Measurements from ENCODE around the gene SLC39A11. TPM values are rescaled to one million over a fixed set of nuclear protein-coding genes. Genes with fewer than 3 reads are reported as not detected.

The SLC39A11 gene
- total RNA-seq, 1 experiment from 2014 or later = 46.4 TPM

DNA sequence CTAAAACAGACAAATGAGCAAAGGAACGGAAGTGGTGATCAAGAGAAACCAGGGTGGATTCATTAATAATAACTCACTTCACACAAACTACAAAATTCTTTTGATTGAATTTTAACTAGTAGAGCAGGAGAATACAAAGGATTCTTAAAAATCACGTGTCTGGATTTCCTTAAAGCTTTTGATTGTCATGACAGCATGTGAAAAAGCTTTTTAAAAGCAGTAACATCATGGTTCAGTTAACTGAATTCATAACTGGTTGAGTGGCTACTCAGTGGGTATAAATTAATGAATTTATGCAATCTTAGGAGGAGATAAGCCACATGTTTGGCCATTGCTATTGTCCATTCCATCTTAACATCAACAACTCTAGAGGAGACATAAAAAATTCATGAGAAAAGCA is 333.2 kb downstream of the SLC39A11 start:
- Histone ChIP-seq H3K9me3 (ENCODE audit: control insufficient read depth in 1 of 2, insufficient read depth in 1 of 2, low read depth in 1 of 2, low read length in 2 of 2) (peaks cover 0 to 5% of the 10 kb centered on the region in 2 experiments; a peak in 1 of 4 replicates), H3K4me2 (ENCODE audit: low read length) (no peak overlapping the region), H3K4me3 (replicated peaks in 1 of 2; ENCODE audit: low read depth in 1 of 2, low read length in 2 of 2) (no peak overlapping the region), H3K27me3 (ENCODE audit: insufficient read depth, low read length) (no peaks in the 10 kb centered on the region), H3K27ac (ENCODE audit: low read depth, low read length) (no peak overlapping the region), H3K4me1 (ENCODE audit: control insufficient read depth in 1 of 2, insufficient read depth in 2 of 2, low read length in 2 of 2) (no peaks in the 10 kb centered on the region), H4K20me1 (ENCODE audit: insufficient read depth) (no peaks in the 10 kb centered on the region), H3K36me3 (ENCODE audit: control insufficient read depth in 1 of 2, insufficient read depth in 2 of 2, low read length in 2 of 2) (no peaks in the 10 kb centered on the region), H3K79me2 (ENCODE audit: insufficient read depth, low read length) (no peaks in the 10 kb centered on the region), H3K9me2 (ENCODE audit: insufficient read depth) (no peaks in the 10 kb centered on the region), H3K9ac (ENCODE audit: low read length) (no peak overlapping the region), H2AFZ (ENCODE audit: low read depth, low read length, poor library complexity, severe bottlenecking) (no peak overlapping the region)
- intact Hi-C loops (cut with micrococcal nuclease) = no loop called here
- ChIA-PET POLR2A (no interaction called here), RAD21 (ENCODE audit: low non-redundant PET in 1 of 2, low total read pairs in 2 of 2, uncharacterized antibody in 2 of 2, unreplicated experiment in 2 of 2) (no interaction called here), CTCF (no interaction called here)
- TF ChIP-seq ELF1 (IDR thresholded peaks at IDR 0.05; ENCODE audit: borderline replicate concordance, low read depth) = no peak
- no peak for TF ChIP-seq POLR2AphosphoS5 (IDR thresholded peaks at IDR 0.05; ENCODE audit: low read depth, low read length)
- TF ChIP-seq, protein P1, sequence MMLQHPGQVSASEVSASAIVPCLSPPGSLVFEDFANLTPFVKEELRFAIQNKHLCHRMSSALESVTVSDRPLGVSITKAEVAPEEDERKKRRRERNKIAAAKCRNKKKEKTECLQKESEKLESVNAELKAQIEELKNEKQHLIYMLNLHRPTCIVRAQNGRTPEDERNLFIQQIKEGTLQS (IDR thresholded peaks at IDR 0.05) = no peak
- no peak for TF ChIP-seq POLR2A (IDR thresholded peaks at IDR 0.05; ENCODE audit: borderline replicate concordance, extremely low read depth, insufficient read depth, insufficient read length)
- TF ChIP-seq SIN3A (IDR thresholded peaks at IDR 0.05; ENCODE audit: low read depth) = no peak
- TF ChIP-seq SRF (IDR thresholded peaks at IDR 0.05; ENCODE audit: low read depth) = no peak
- TF ChIP-seq CBX3 (IDR thresholded peaks at IDR 0.05; ENCODE audit: low read depth) = no peak
- TF ChIP-seq, protein P2, sequence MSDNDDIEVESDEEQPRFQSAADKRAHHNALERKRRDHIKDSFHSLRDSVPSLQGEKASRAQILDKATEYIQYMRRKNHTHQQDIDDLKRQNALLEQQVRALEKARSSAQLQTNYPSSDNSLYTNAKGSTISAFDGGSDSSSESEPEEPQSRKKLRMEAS (IDR thresholded peaks at IDR 0.05) = no peak
- no peak for TF ChIP-seq ZFX (IDR thresholded peaks at IDR 0.05)
- TF ChIP-seq EGR1 (IDR thresholded peaks at IDR 0.05; ENCODE audit: low read depth) = no peak
- TF ChIP-seq CEBPB (IDR thresholded peaks at IDR 0.05; ENCODE audit: low read depth) = no peak
- no peak for TF ChIP-seq SP1 (IDR thresholded peaks at IDR 0.05; ENCODE audit: low read depth)
- no TSS peak for BruUV-seq (replicated peaks)
- DNase-seq (ENCODE audit: low read depth, low spot score) = no peak
- ATAC-seq = no peak

DNA sequence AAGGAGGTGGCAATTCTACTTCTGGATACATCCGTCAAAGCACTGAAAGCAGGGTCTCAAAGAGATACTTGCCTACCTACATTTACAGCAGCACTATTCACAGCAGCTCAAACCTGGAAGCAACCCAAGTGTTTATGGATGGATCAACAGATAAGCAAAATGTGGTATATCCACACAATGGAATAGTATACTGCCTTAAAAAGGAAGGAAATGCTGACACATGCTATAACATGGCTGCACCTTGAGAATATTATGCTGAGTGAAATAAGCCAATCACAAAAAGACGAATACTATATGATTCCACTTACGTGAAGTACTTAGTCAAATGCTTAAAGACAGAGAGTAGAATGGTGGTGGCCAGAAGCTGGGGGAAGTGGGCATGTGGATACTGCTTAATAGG is 336.2 kb downstream of the SLC39A11 start:
- no peaks in the 10 kb centered on the region for H3K79me2 ChIP-seq (ENCODE audit: insufficient read depth, low read length)
- DNase-seq (ENCODE audit: low read depth, low spot score) (no peak), ATAC-seq (no peak)
- H3K36me3 ChIP-seq (ENCODE audit: control insufficient read depth in 1 of 2, insufficient read depth in 2 of 2, low read length in 2 of 2) = no peaks in the 10 kb centered on the region
- H4K20me1 ChIP-seq (ENCODE audit: insufficient read depth) = no peaks in the 10 kb centered on the region
- no peaks in the 10 kb centered on the region for H3K9me2 ChIP-seq (ENCODE audit: insufficient read depth)
- H3K4me2 ChIP-seq (ENCODE audit: low read length) = no peak overlapping the region
- no peak overlapping the region for H3K9ac ChIP-seq (ENCODE audit: low read length)
- ChIA-PET CTCF (no interaction called here), POLR2A (no interaction called here), RAD21 (ENCODE audit: low non-redundant PET in 1 of 2, low total read pairs in 2 of 2, uncharacterized antibody in 2 of 2, unreplicated experiment in 2 of 2) (no interaction called here)
- BruUV-seq (replicated peaks) = no TSS peak
- H3K4me3 ChIP-seq (replicated peaks in 1 of 2; ENCODE audit: low read depth in 1 of 2, low read length in 2 of 2) = no peak overlapping the region
- H3K4me1 ChIP-seq (ENCODE audit: control insufficient read depth in 1 of 2, insufficient read depth in 2 of 2, low read length in 2 of 2) = no peaks in the 10 kb centered on the region
- no peaks in the 10 kb centered on the region for H3K27me3 ChIP-seq (ENCODE audit: insufficient read depth, low read length)
- no peak overlapping the region for H2AFZ ChIP-seq (ENCODE audit: low read depth, low read length, poor library complexity, severe bottlenecking)
- peaks cover 0 to 5% of the 10 kb centered on the region in 2 experiments; a peak in 1 of 4 replicates for H3K9me3 ChIP-seq (ENCODE audit: control insufficient read depth in 1 of 2, insufficient read depth in 1 of 2, low read depth in 1 of 2, low read length in 2 of 2)
- intact Hi-C loops (cut with micrococcal nuclease) = no loop called here
- H3K27ac ChIP-seq (ENCODE audit: low read depth, low read length) = no peak overlapping the region
- TF ChIP-seq YY1 (IDR thresholded peaks at IDR 0.05; ENCODE audit: extremely low read depth, insufficient replicate concordance, low read depth, low read length) = no peak
- no peak for TF ChIP-seq POLR2A (IDR thresholded peaks at IDR 0.05; ENCODE audit: borderline replicate concordance, extremely low read depth, insufficient read depth, insufficient read length)
- TF ChIP-seq, protein P3, sequence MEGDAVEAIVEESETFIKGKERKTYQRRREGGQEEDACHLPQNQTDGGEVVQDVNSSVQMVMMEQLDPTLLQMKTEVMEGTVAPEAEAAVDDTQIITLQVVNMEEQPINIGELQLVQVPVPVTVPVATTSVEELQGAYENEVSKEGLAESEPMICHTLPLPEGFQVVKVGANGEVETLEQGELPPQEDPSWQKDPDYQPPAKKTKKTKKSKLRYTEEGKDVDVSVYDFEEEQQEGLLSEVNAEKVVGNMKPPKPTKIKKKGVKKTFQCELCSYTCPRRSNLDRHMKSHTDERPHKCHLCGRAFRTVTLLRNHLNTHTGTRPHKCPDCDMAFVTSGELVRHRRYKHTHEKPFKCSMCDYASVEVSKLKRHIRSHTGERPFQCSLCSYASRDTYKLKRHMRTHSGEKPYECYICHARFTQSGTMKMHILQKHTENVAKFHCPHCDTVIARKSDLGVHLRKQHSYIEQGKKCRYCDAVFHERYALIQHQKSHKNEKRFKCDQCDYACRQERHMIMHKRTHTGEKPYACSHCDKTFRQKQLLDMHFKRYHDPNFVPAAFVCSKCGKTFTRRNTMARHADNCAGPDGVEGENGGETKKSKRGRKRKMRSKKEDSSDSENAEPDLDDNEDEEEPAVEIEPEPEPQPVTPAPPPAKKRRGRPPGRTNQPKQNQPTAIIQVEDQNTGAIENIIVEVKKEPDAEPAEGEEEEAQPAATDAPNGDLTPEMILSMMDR (IDR thresholded peaks at IDR 0.05 in 2 of 3, conservative IDR thresholded peaks at IDR 0.05 in 1 of 3; ENCODE audit: borderline replicate concordance in 1 of 3, insufficient read depth in 1 of 3, low read depth in 2 of 3, low read length in 2 of 3) = no peak
